WTC11 (cell line): ENCODE results near the gene FHIP1B. TPM values are rescaled to one million over a fixed set of nuclear protein-coding genes. Genes with fewer than 3 reads are reported as not detected.

ENCODE experiments used
- ATAC-seq: fragments of 200-7000 bp; cut with Tn5 transposase; 2 replicates; pipeline ENCODE4 v1.10.0; 2021; ENCODE audit warnings: mild to moderate bottlenecking, moderate library complexity
- CTCF ChIA-PET: fragments of 300-600 bp; sonication (Branson Sonifier 250); formaldehyde crosslinking; loops from one replicate; lab custom pipeline; 2021; ENCODE audit warnings: antibody characterized with exemption; lab: Charles Lee
- POLR2A ChIA-PET: fragments of 350-600 bp; sonication (Branson Sonifier 250); formaldehyde crosslinking; loops from one replicate; lab custom pipeline; 2021; ENCODE audit warnings: antibody characterized with exemption; lab: Charles Lee
- DNase-seq: peaks from one replicate; pipeline ENCODE4 v3.0.0; 2021; ENCODE audit warnings: low spot score
- H3K27ac Mint-ChIP-seq: 2 replicates; pipeline ENCODE4 v1.8.0; 2021; ENCODE audit warnings: mixed read lengths
- H3K27me3 Mint-ChIP-seq: 2 replicates; pipeline ENCODE4 v1.8.0; 2021; ENCODE audit warnings: low read depth, mild to moderate bottlenecking, moderate library complexity, mixed read lengths
- H3K36me3 Mint-ChIP-seq: 2 replicates; pipeline ENCODE4 v1.8.0; 2021; ENCODE audit warnings: mixed read lengths
- H3K4me1 Mint-ChIP-seq: 2 replicates; pipeline ENCODE4 v1.8.0; 2022; ENCODE audit warnings: mixed read lengths
- H3K4me3 Mint-ChIP-seq: 2 replicates; pipeline ENCODE4 v1.8.0; 2021; ENCODE audit warnings: mild to moderate bottlenecking, moderate library complexity, mixed read lengths
- H3K9me3 Mint-ChIP-seq: 2 replicates; pipeline ENCODE4 v1.8.0; 2021; ENCODE audit warnings: mixed read lengths
- ATF3 ChIP-seq: sonication (generic); formaldehyde crosslinking; conservative IDR thresholded peaks from 2 replicates; pipeline ENCODE4 v1.8.1; 2022; ENCODE audit warnings: mild to moderate bottlenecking, missing genetic modification reagents
- E2F4 ChIP-seq: sonication (generic); formaldehyde crosslinking; IDR thresholded peaks from 2 replicates; pipeline ENCODE4 v1.8.1; 2022; ENCODE audit warnings: low read depth, mild to moderate bottlenecking, moderate library complexity, missing genetic modification reagents, borderline replicate concordance
- ETV6 ChIP-seq: sonication (generic); formaldehyde crosslinking; IDR thresholded peaks from 2 replicates; pipeline ENCODE4 v1.8.1; 2022; ENCODE audit warnings: mild to moderate bottlenecking, missing genetic modification reagents
- FOXP4 ChIP-seq: sonication (generic); formaldehyde crosslinking; IDR thresholded peaks from 2 replicates; pipeline ENCODE4 v1.8.0; 2022; ENCODE audit warnings: mild to moderate bottlenecking, missing genetic modification reagents
- IRF1 ChIP-seq: sonication (generic); formaldehyde crosslinking; IDR thresholded peaks from 2 replicates; pipeline ENCODE4 v1.8.0; 2023; ENCODE audit warnings: missing genetic modification reagents
- JUN ChIP-seq: sonication (generic); formaldehyde crosslinking; IDR thresholded peaks from 2 replicates; pipeline ENCODE4 v1.8.0; 2023; ENCODE audit warnings: mild to moderate bottlenecking, missing genetic modification reagents
- MXD4 ChIP-seq: fragments of 250-450 bp; sonication (Bioruptor Pico); IDR thresholded peaks from 2 replicates; pipeline ENCODE4 v1.8.0; 2021; ENCODE audit warnings: mild to moderate bottlenecking, moderate library complexity, borderline replicate concordance
- NR2C2 ChIP-seq: sonication (generic); formaldehyde crosslinking; IDR thresholded peaks from 2 replicates; pipeline ENCODE4 v1.8.0; 2022; ENCODE audit warnings: mild to moderate bottlenecking, missing genetic modification reagents
- PRDM15 ChIP-seq: sonication (generic); formaldehyde crosslinking; IDR thresholded peaks from 2 replicates; pipeline ENCODE4 v1.8.0; 2022; ENCODE audit warnings: missing genetic modification reagents
- SMAD4 ChIP-seq: sonication (generic); formaldehyde crosslinking; IDR thresholded peaks from 2 replicates; pipeline ENCODE4 v1.8.0; 2022; ENCODE audit warnings: mild to moderate bottlenecking, missing genetic modification reagents
- SOX15 ChIP-seq: fragments of 250-450 bp; sonication (Bioruptor Pico); IDR thresholded peaks from 2 replicates; pipeline ENCODE4 v1.9.0; 2021; ENCODE audit warnings: mild to moderate bottlenecking
- TEAD1 ChIP-seq: sonication (generic); formaldehyde crosslinking; IDR thresholded peaks from 2 replicates; pipeline ENCODE4 v1.8.0; 2022; ENCODE audit warnings: mild to moderate bottlenecking, missing genetic modification reagents
- TP53 ChIP-seq: sonication (generic); formaldehyde crosslinking; IDR thresholded peaks from 2 replicates; pipeline ENCODE4 v1.8.1; 2023; ENCODE audit warnings: mild to moderate bottlenecking, missing genetic modification reagents
- ZMAT4 ChIP-seq: fragments of 250-450 bp; sonication (Bioruptor Pico); IDR thresholded peaks from 2 replicates; pipeline ENCODE4 v1.9.0; 2021; ENCODE audit warnings: mild to moderate bottlenecking
- ZNF396 ChIP-seq: fragments of 250-450 bp; sonication (Bioruptor Pico); IDR thresholded peaks from 2 replicates; pipeline ENCODE4 v1.8.0; 2021; ENCODE audit warnings: mild to moderate bottlenecking, moderate library complexity, borderline replicate concordance
- ZNF423 ChIP-seq: fragments of 250-450 bp; sonication (Bioruptor Pico); IDR thresholded peaks from 2 replicates; pipeline ENCODE4 v2.1.2; 2022; ENCODE audit warnings: mild to moderate bottlenecking, moderate library complexity
- ZNF512 ChIP-seq: sonication (generic); formaldehyde crosslinking; IDR thresholded peaks from 2 replicates; pipeline ENCODE4 v1.8.1; 2022; ENCODE audit warnings: missing genetic modification reagents, borderline replicate concordance
- ZNF532 ChIP-seq: fragments of 250-450 bp; sonication (Bioruptor Pico); IDR thresholded peaks from 2 replicates; pipeline ENCODE4 v1.9.0; 2021; ENCODE audit warnings: mild to moderate bottlenecking, borderline replicate concordance
- total RNA-seq: library from RNA; stranded (reverse); gene quantifications from 3 replicates; pipeline ENCODE4 v1.2.3, GENCODE V29; 2021

The FHIP1B gene
- total RNA-seq, 1 experiment from 2014 or later = 24.8 TPM

- TF ChIP-seq ZNF396 (CRISPR knock-in tag) = no peak
- no peak for TF ChIP-seq NR2C2
- ChIA-PET CTCF (no interaction called here), POLR2A (no interaction called here)
- no peaks in the 10 kb centered on the region for H3K9me3 Mint-ChIP-seq
- no peak overlapping the region for H3K27ac Mint-ChIP-seq
- H3K27me3 Mint-ChIP-seq = no peaks in the 10 kb centered on the region
- H3K36me3 Mint-ChIP-seq = peaks cover 25% of the 10 kb centered on the region
- no peak overlapping the region for H3K4me3 Mint-ChIP-seq
- no peak for DNase-seq
- no peak for ATAC-seq
- no peaks in the 10 kb centered on the region for H3K4me1 Mint-ChIP-seq
Observed at GRCh38 chr11:6219359-6219758, 15.1 kb downstream of the FHIP1B start.

- H3K36me3 Mint-ChIP-seq = peaks cover 25% of the 10 kb centered on the region
- H3K27me3 Mint-ChIP-seq = no peaks in the 10 kb centered on the region
- no peak overlapping the region for H3K4me3 Mint-ChIP-seq
- no peak overlapping the region for H3K27ac Mint-ChIP-seq
- no peak for DNase-seq
- no peak for ATAC-seq
- H3K9me3 Mint-ChIP-seq = no peaks in the 10 kb centered on the region
- H3K4me1 Mint-ChIP-seq = no peaks in the 10 kb centered on the region
- ChIA-PET CTCF (no interaction called here), POLR2A (no interaction called here)
- TF ChIP-seq E2F4 (CRISPR knock-in tag) (no peak), MXD4 (CRISPR knock-in tag) (no peak), ETV6 (no peak), ATF3 (no peak), ZNF532 (no peak), FOXP4 (CRISPR knock-in tag) (no peak), SMAD4 (CRISPR knock-in tag) (no peak), TEAD1 (no peak), ZMAT4 (CRISPR knock-in tag) (no peak), ZNF423 (no peak), ZNF512 (CRISPR knock-in tag) (no peak), IRF1 (CRISPR knock-in tag) (no peak), SOX15 (CRISPR knock-in tag) (no peak), PRDM15 (no peak), TP53 (CRISPR knock-in tag) (no peak), JUN (no peak)
Observed at GRCh38 chr11:6217722-6218121, 16.7 kb downstream of the FHIP1B start.
